SKM-1 (cell line): ENCODE results near the gene OR2S2.
"Not testable (repeated sequence)": the region's sequence is repeated elsewhere in the genome, so short reads cannot be mapped to it uniquely, and the experiment has no call there.

Experiments
- DNase-seq: peaks from one replicate; lab custom pipeline; 2025; ENCODE audit not compliant: unreplicated experiment; lab: John Stamatoyannopoulos, UW

OR2S2 gene

GRCh38 chr9:35958104-35958837 is at the start of gene OR2S2:
OR2S2 (minus strand) TSS chr9:35958154; CDS start chr9:35958098, 56 bp downstream.
- DNase-seq: no peak

- DNase-seq: no peak
These were observed 49.4 kb upstream of the OR2S2 start for GRCh38 chr9:36007316-36007708.

- DNase-seq: peak; percentile 82
These were observed 48.8 kb upstream of the OR2S2 start for GRCh38 chr9:36006549-36007315.

- no peak for DNase-seq
These were observed 47.9 kb upstream of the OR2S2 start for GRCh38 chr9:36005891-36006290.

GRCh38 chr9:35998333-35998732 is 40.4 kb upstream of the OR2S2 start:
- DNase-seq: no peak

GRCh38 chr9:35997016-35997415 is 39.1 kb upstream of the OR2S2 start:
- DNase-seq: not testable (repeated sequence)

- no peak for DNase-seq
These were observed 38.5 kb upstream of the OR2S2 start for GRCh38 chr9:35996358-35996970.

GRCh38 chr9:35994959-35995358 is 37.0 kb upstream of the OR2S2 start:
- DNase-seq: no peak

GRCh38 chr9:35993976-35994720 is 36.2 kb upstream of the OR2S2 start:
- DNase-seq: no peak

- not testable (repeated sequence) for DNase-seq
These were observed 35.2 kb upstream of the OR2S2 start for GRCh38 chr9:35993136-35993535.

- no peak for DNase-seq
These were observed 32.2 kb upstream of the OR2S2 start for GRCh38 chr9:35990155-35990554.

GRCh38 chr9:35984021-35984420 is 26.1 kb upstream of the OR2S2 start:
- no peak for DNase-seq

- DNase-seq: no peak
These were observed 23.7 kb upstream of the OR2S2 start for GRCh38 chr9:35981699-35982098.

- no peak for DNase-seq
These were observed 22.5 kb upstream of the OR2S2 start for GRCh38 chr9:35980289-35981011.

- no peak for DNase-seq
These were observed 20.8 kb upstream of the OR2S2 start for GRCh38 chr9:35978792-35979191.

GRCh38 chr9:35976726-35977125 is 18.8 kb upstream of the OR2S2 start:
- no peak for DNase-seq

- no peak for DNase-seq
These were observed 16.8 kb upstream of the OR2S2 start for GRCh38 chr9:35974800-35975199.

- no peak for DNase-seq
These were observed 14.1 kb upstream of the OR2S2 start for GRCh38 chr9:35972093-35972492.

GRCh38 chr9:35967042-35967441 is 9.1 kb upstream of the OR2S2 start:
- DNase-seq: no peak

GRCh38 chr9:35966433-35966832 is 8.5 kb upstream of the OR2S2 start:
- no peak for DNase-seq

GRCh38 chr9:35965011-35965410 is 7.1 kb upstream of the OR2S2 start:
- no peak for DNase-seq
